Endodermal cell (in vitro differentiated cells): ENCODE data around the gene TTN. TPM values are rescaled to one million over a fixed set of nuclear protein-coding genes. Genes with fewer than 3 reads are reported as not detected.

Experiments used
- DNase-seq: peaks from one replicate; pipeline ENCODE4 v3.0.0-alpha.2; 2017
- H3K27ac ChIP-seq: 2 replicates; pipeline ENCODE4 v1.5.1; 2013; ENCODE audit warnings: mild to moderate bottlenecking, low read depth, low read length, moderate library complexity
- H3K27me3 ChIP-seq: 2 replicates; pipeline ENCODE4 v1.6.1; 2013; ENCODE audit warnings: mild to moderate bottlenecking, low read length, moderate library complexity; ENCODE audit not compliant: insufficient read depth, control insufficient read depth, poor library complexity, severe bottlenecking
- H3K36me3 ChIP-seq: 2 replicates; pipeline ENCODE4 v1.7.0; 2013; ENCODE audit warnings: mild to moderate bottlenecking, low read length, moderate library complexity; ENCODE audit not compliant: control insufficient read depth, insufficient read depth
- H3K4me1 ChIP-seq: one replicate; pipeline ENCODE4 v1.7.0; 2013; ENCODE audit warnings: low read length; ENCODE audit not compliant: control insufficient read depth, insufficient read depth
- H3K4me3 ChIP-seq: 2 replicates; pipeline ENCODE4 v1.5.1; 2013; ENCODE audit warnings: mild to moderate bottlenecking, low read length, moderate library complexity
- H3K9ac ChIP-seq: 2 replicates; pipeline ENCODE4 v1.6.1; 2013; ENCODE audit warnings: mild to moderate bottlenecking, low read length, moderate library complexity; ENCODE audit not compliant: poor library complexity, severe bottlenecking; ENCODE audit errors: extremely low read depth
- H3K9me3 ChIP-seq: 2 replicates; pipeline ENCODE4 v1.6.1; 2013; ENCODE audit warnings: mild to moderate bottlenecking, low read length, moderate library complexity; ENCODE audit not compliant: control insufficient read depth
- H3K27ac Mint-ChIP-seq: 2 replicates; pipeline ENCODE4 v1.8.0; 2020; ENCODE audit warnings: mixed read lengths
- H3K27me3 Mint-ChIP-seq: 2 replicates; pipeline ENCODE4 v1.8.0; 2021; ENCODE audit warnings: mild to moderate bottlenecking, mixed read lengths; ENCODE audit not compliant: insufficient read depth
- H3K36me3 Mint-ChIP-seq: 2 replicates; pipeline ENCODE4 v1.8.0; 2020; ENCODE audit warnings: low read depth, mixed read lengths
- H3K4me1 Mint-ChIP-seq: 2 replicates; pipeline ENCODE4 v1.8.0; 2020; ENCODE audit warnings: mixed read lengths
- H3K4me3 Mint-ChIP-seq: 2 replicates; pipeline ENCODE4 v1.8.0; 2020; ENCODE audit warnings: mild to moderate bottlenecking, moderate library complexity, mixed read lengths
- H3K9me3 Mint-ChIP-seq: 2 replicates; pipeline ENCODE4 v1.8.0; 2020; ENCODE audit warnings: mild to moderate bottlenecking, mixed read lengths
- WGBS, 2 experiments: methylation state at CpG; one replicate each; pipeline versions ENCODE4 v1.1.5 to v1.1.7; 2013; ENCODE audit warnings: missing lambda C conversion rate in 2 of 2, mixed read lengths in 1 of 2; ENCODE audit not compliant: insufficient coverage in 1 of 2, insufficient read length in 1 of 2; 5-methylcytosine and 5-hydroxymethylcytosine counted together
- total RNA-seq, 2 donors: library from RNA; stranded (reverse); fragmentation: NEBNext Ultra II Directional in 1 of 2; extraction: Animal tissue kit (Norgen Biotek cat#: 25700) in 1 of 2; gene quantifications; 2 replicates in 1 of 2; 3 replicates in 1 of 2; pipeline ENCODE4 v1.2.1, GENCODE V29; 2021
- TF ChIP-seq, protein P1 (sequence below): fragments of 200-600 bp; sonication (generic); conservative IDR thresholded peaks from 2 replicates; pipeline ENCODE4 v1.5.0; 2021; ENCODE audit warnings: antibody characterized with exemption, mild to moderate bottlenecking

TTN gene
- total RNA-seq, 2 donors from 2014 or later = 101 to 118 TPM

DNA sequence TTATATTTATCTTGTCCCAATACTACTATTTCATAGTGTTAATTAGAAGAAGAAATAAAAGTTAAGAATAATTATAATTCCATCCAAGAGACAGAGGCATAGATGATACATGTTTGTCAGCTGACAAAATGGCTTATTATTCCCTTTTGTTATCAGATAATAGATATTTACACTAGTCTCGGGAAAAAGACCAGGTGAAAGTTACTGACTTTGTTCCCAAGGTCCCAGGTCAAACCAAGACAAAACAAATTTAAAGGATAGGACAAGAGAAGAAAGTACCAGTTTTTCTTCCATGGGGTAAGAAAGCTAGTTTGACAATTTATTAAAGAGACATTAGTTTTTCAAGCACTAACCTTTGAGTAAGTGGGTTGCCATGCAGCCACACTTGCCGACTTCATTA, 73.2 kb downstream of the TTN start:
- no peaks in the 10 kb centered on the region for H3K9me3 ChIP-seq
- H3K27ac ChIP-seq = no peak overlapping the region
- H3K36me3 ChIP-seq = peaks cover 90% of the 10 kb centered on the region
- DNase-seq = no peak
- Mint-ChIP-seq H3K4me1 (no peaks in the 10 kb centered on the region), H3K9me3 (no peaks in the 10 kb centered on the region), H3K4me3 (no peak overlapping the region), H3K36me3 (peaks cover 80% of the 10 kb centered on the region), H3K27me3 (no peaks in the 10 kb centered on the region), H3K27ac (no peak overlapping the region)
- no peaks in the 10 kb centered on the region for H3K27me3 ChIP-seq
- no peaks in the 10 kb centered on the region for H3K4me1 ChIP-seq
- TF ChIP-seq, protein P1, sequence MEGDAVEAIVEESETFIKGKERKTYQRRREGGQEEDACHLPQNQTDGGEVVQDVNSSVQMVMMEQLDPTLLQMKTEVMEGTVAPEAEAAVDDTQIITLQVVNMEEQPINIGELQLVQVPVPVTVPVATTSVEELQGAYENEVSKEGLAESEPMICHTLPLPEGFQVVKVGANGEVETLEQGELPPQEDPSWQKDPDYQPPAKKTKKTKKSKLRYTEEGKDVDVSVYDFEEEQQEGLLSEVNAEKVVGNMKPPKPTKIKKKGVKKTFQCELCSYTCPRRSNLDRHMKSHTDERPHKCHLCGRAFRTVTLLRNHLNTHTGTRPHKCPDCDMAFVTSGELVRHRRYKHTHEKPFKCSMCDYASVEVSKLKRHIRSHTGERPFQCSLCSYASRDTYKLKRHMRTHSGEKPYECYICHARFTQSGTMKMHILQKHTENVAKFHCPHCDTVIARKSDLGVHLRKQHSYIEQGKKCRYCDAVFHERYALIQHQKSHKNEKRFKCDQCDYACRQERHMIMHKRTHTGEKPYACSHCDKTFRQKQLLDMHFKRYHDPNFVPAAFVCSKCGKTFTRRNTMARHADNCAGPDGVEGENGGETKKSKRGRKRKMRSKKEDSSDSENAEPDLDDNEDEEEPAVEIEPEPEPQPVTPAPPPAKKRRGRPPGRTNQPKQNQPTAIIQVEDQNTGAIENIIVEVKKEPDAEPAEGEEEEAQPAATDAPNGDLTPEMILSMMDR = no peak
- no peak overlapping the region for H3K9ac ChIP-seq
- 96% methylated on average over 2 of the region's 2 CpGs; no CpG with 5 or more reads in 1 of the 2 experiments for WGBS, 2 experiments
- H3K4me3 ChIP-seq = no peak overlapping the region

DNA sequence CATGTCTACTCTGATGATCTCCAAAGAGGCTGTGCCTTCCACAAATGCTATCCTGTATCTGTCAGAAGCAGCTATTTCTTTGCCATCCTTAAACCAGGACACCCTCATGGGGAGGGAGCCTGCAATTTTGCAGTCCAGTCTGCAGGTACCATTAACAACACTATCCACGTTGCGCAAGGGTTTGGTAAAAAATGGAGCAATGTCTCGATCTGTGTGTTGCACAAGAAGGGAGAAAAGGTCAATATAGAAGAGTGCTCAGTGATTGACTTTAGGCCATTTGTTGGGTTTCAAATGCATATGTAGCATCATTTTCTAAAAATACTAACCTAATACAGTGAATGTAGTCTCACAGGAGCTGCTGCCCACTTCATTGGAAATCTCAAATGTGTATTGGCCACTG, 74.3 kb downstream of the TTN start:
- Histone ChIP-seq H3K9me3 (no peaks in the 10 kb centered on the region), H3K4me1 (no peaks in the 10 kb centered on the region), H3K27ac (no peak overlapping the region), H3K9ac (no peak overlapping the region), H3K27me3 (no peaks in the 10 kb centered on the region), H3K36me3 (peaks cover 92% of the 10 kb centered on the region), H3K4me3 (no peak overlapping the region)
- no peaks in the 10 kb centered on the region for H3K27me3 Mint-ChIP-seq
- H3K4me1 Mint-ChIP-seq = no peaks in the 10 kb centered on the region
- WGBS, 2 experiments = 94% methylated on average over 3 of the region's 3 CpGs; no CpG with 5 or more reads in 1 of the 2 experiments
- TF ChIP-seq, protein P1 = no peak
- peaks cover 86% of the 10 kb centered on the region for H3K36me3 Mint-ChIP-seq
- H3K4me3 Mint-ChIP-seq = no peak overlapping the region
- H3K9me3 Mint-ChIP-seq = no peaks in the 10 kb centered on the region
- DNase-seq = no peak
- H3K27ac Mint-ChIP-seq = no peak overlapping the region

DNA sequence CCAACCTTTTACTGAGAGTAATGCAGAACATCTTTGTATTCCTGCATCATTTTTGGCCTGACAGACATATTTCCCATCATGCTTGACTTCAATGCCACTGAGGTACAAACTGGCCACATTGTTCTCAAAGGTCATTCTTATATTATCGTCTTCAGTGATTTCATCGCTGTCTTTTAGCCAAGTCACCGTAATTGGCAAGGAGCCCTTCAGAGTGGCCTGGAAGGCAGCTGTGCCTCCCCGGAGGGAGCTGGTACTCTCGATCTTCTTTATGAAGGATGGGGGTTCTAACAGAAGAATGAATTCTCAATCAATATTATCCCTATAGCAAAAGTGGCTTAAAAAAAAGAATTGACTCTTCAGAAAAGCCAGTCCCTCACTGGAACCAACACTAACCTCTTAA, 75.9 kb downstream of the TTN start:
- TF ChIP-seq, protein P1 = no peak
- H3K4me3 Mint-ChIP-seq = no peak overlapping the region
- Histone ChIP-seq H3K27ac (no peak overlapping the region), H3K9ac (no peak overlapping the region), H3K4me1 (no peaks in the 10 kb centered on the region), H3K27me3 (no peaks in the 10 kb centered on the region), H3K36me3 (peaks cover 98% of the 10 kb centered on the region), H3K4me3 (no peak overlapping the region), H3K9me3 (no peaks in the 10 kb centered on the region)
- no peak overlapping the region for H3K27ac Mint-ChIP-seq
- H3K4me1 Mint-ChIP-seq = no peaks in the 10 kb centered on the region
- 95 to 100% methylated on average over 2 to 4 of the region's 5 CpGs for WGBS, 2 experiments
- no peaks in the 10 kb centered on the region for H3K27me3 Mint-ChIP-seq
- DNase-seq = no peak
- H3K9me3 Mint-ChIP-seq = no peaks in the 10 kb centered on the region
- H3K36me3 Mint-ChIP-seq = peaks cover 89% of the 10 kb centered on the region
